SK-N-SH (cell line): ENCODE data around the gene SOCS2. TPM values are rescaled to one million over a fixed set of nuclear protein-coding genes. Genes with fewer than 3 reads are reported as not detected.

Experiments used
- CTCF ChIA-PET: fragments of 300-600, 350-600 bp; formaldehyde crosslinking; extraction: SDS; loops from one replicate; lab custom pipeline; 2021; lab: Yijun Ruan, JAX
- POLR2A ChIA-PET: fragments of 350-600 bp; sonication (Branson Sonifier 250); formaldehyde crosslinking; extraction: SDS; loops from one replicate; lab custom pipeline; 2020; ENCODE audit warnings: antibody characterized with exemption, inconsistent platforms; lab: Yijun Ruan, JAX
- DNase-seq: peaks from one replicate; pipeline ENCODE4 v3.0.0; 2012
- H2AFZ ChIP-seq: fragments of 200-600 bp; sonication (generic); 2 replicates; pipeline ENCODE4 v1.8.1; 2016; ENCODE audit warnings: antibody characterized with exemption, mild to moderate bottlenecking, low read depth
- H3F3A ChIP-seq: fragments of 200-600 bp; sonication (generic); replicated peaks from 2 replicates; pipeline ENCODE3; 2016; ENCODE audit warnings: antibody characterized with exemption, mild to moderate bottlenecking; ENCODE audit not compliant: insufficient read depth
- H3K27ac ChIP-seq, 2 experiments: fragments of 200-500 bp in 1 of 2; fragments of 200-600 bp in 1 of 2; sonication (Bioruptor generic) in 1 of 2; sonication (generic), shearing (Covaris generic) in 1 of 2; 2 replicates each; pipeline versions ENCODE4 v1.5.1 to v1.6.1; 2014 to 2016; ENCODE audit warnings: low read depth in 2 of 2, inconsistent platforms in 1 of 2, low read length in 1 of 2, mild to moderate bottlenecking in 1 of 2, mixed read lengths in 1 of 2
- H3K27me3 ChIP-seq: fragments of 200-600 bp; sonication (generic), shearing (Covaris generic); 2 replicates; pipeline ENCODE4 v1.6.1; 2016; ENCODE audit warnings: mixed run types; ENCODE audit not compliant: insufficient read depth
- H3K36me3 ChIP-seq, 2 experiments: fragments of 200-500 bp in 1 of 2; fragments of 200-600 bp in 1 of 2; sonication (Bioruptor generic) in 1 of 2; sonication (generic) in 1 of 2; replicated peaks in 1 of 2; 2 replicates each; pipeline versions ENCODE3 to v1.5.1; 2014 to 2016; ENCODE audit warnings: low read length in 1 of 2, mild to moderate bottlenecking in 1 of 2; ENCODE audit not compliant: insufficient read depth in 2 of 2, control insufficient read depth in 1 of 2
- H3K4me1 ChIP-seq, 2 experiments: fragments of 200-500 bp in 1 of 2; fragments of 200-600 bp in 1 of 2; sonication (Bioruptor generic) in 1 of 2; sonication (generic), shearing (Covaris generic) in 1 of 2; 2 replicates each; pipeline versions ENCODE4 v1.5.1 to v1.6.1; 2014 to 2016; ENCODE audit warnings: low read depth in 1 of 2, low read length in 1 of 2, mixed run types in 1 of 2; ENCODE audit not compliant: insufficient read depth in 2 of 2, control insufficient read depth in 1 of 2
- H3K4me2 ChIP-seq: fragments of 200-600 bp; sonication (generic), shearing (Covaris generic); 2 replicates; pipeline ENCODE4 v1.6.1; 2017; ENCODE audit warnings: mixed run types
- H3K4me3 ChIP-seq, 2 experiments: fragments of 200-500 bp in 1 of 2; fragments of 200-600 bp in 1 of 2; sonication (Bioruptor generic) in 1 of 2; sonication (generic), shearing (Covaris generic) in 1 of 2; 2 replicates each; pipeline versions ENCODE4 v1.5.1 to v1.8.1; 2014 to 2016; ENCODE audit warnings: low read depth in 2 of 2, inconsistent platforms in 1 of 2, low read length in 1 of 2, mild to moderate bottlenecking in 1 of 2, mixed read lengths in 1 of 2, moderate library complexity in 1 of 2
- H3K79me2 ChIP-seq: fragments of 200-600 bp; sonication (generic); 2 replicates; pipeline ENCODE4 v1.8.1; 2017; ENCODE audit warnings: mild to moderate bottlenecking; ENCODE audit not compliant: insufficient read depth
- H3K9ac ChIP-seq: fragments of 200-600 bp; sonication (generic); 2 replicates; pipeline ENCODE4 v1.6.1; 2017; ENCODE audit warnings: mixed run types
- H3K9me2 ChIP-seq: fragments of 200-600 bp; sonication (generic); 2 replicates; pipeline ENCODE4 v1.6.1; 2017; ENCODE audit warnings: mixed run types
- H3K9me3 ChIP-seq: fragments of 200-600 bp; sonication (generic); 2 replicates; pipeline ENCODE4 v1.6.1; 2017; ENCODE audit warnings: mixed run types, mild to moderate bottlenecking, moderate library complexity
- H4K20me1 ChIP-seq: fragments of 200-600 bp; sonication (generic); 2 replicates; pipeline ENCODE4 v1.6.1; 2017; ENCODE audit warnings: mild to moderate bottlenecking, mixed run types; ENCODE audit not compliant: insufficient read depth
- CTCF ChIP-seq: fragments of 200-600 bp; sonication (generic); IDR thresholded peaks from 2 replicates; pipeline ENCODE4 v1.6.1; 2017; ENCODE audit warnings: antibody characterized with exemption, mild to moderate bottlenecking, moderate library complexity
- ELF1 ChIP-seq: IDR thresholded peaks from 2 replicates; pipeline ENCODE4 v1.4.0; 2012
- EZH2phosphoT487 ChIP-seq: fragments of 200-600 bp; sonication (generic); IDR thresholded peaks from 2 replicates; pipeline ENCODE4 v1.6.1; 2017; ENCODE audit warnings: low read depth, mixed run types, mild to moderate bottlenecking, antibody characterized with exemption, moderate library complexity, borderline replicate concordance
- FOSL2 ChIP-seq: IDR thresholded peaks from 2 replicates; pipeline ENCODE4 v1.4.0; 2012; ENCODE audit warnings: low read depth, mild to moderate bottlenecking, moderate library complexity, borderline replicate concordance
- FOXM1 ChIP-seq: IDR thresholded peaks from 2 replicates; pipeline ENCODE4 v1.4.0; 2012; ENCODE audit warnings: low read depth, mild to moderate bottlenecking
- GABPA ChIP-seq: IDR thresholded peaks from 2 replicates; pipeline ENCODE4 v1.4.0; 2012; ENCODE audit warnings: low read depth, mild to moderate bottlenecking
- MAX ChIP-seq: IDR thresholded peaks from 2 replicates; pipeline ENCODE4 v1.4.0; 2012; ENCODE audit warnings: low read depth
- MXI1 ChIP-seq: IDR thresholded peaks from 2 replicates; pipeline ENCODE4 v1.6.1; 2012; ENCODE audit warnings: mild to moderate bottlenecking, low read depth, low read length, improper control_type of control experiment
- NFIC ChIP-seq: IDR thresholded peaks from 2 replicates; pipeline ENCODE4 v1.4.0; 2012; ENCODE audit warnings: borderline replicate concordance
- PBX3 ChIP-seq: IDR thresholded peaks from 2 replicates; pipeline ENCODE4; 2012
- POLR2AphosphoS5 ChIP-seq: IDR thresholded peaks from 2 replicates; pipeline ENCODE4 v1.6.1; 2012; ENCODE audit warnings: low read depth, low read length
- RAD21 ChIP-seq: IDR thresholded peaks from 2 replicates; pipeline ENCODE4 v1.6.1; 2012; ENCODE audit warnings: mild to moderate bottlenecking, low read length
- RCOR1 ChIP-seq: fragments of 150-350 bp; IDR thresholded peaks from 2 replicates; pipeline ENCODE4 v1.6.1; 2017; ENCODE audit warnings: antibody characterized with exemption, low read length
- RFX5 ChIP-seq: IDR thresholded peaks from 2 replicates; pipeline ENCODE4 v1.6.1; 2012; ENCODE audit warnings: mild to moderate bottlenecking, improper control_type of control experiment, low read length
- TCF12 ChIP-seq: IDR thresholded peaks from 2 replicates; pipeline ENCODE4 v1.4.0; 2012
- TEAD4 ChIP-seq: IDR thresholded peaks from 2 replicates; pipeline ENCODE4 v1.4.0; 2012; ENCODE audit warnings: mild to moderate bottlenecking, borderline replicate concordance; ENCODE audit not compliant: insufficient read depth
- USF2 ChIP-seq: fragments of 150-350 bp; IDR thresholded peaks from 2 replicates; pipeline ENCODE4 v1.6.1; 2017; ENCODE audit warnings: antibody characterized with exemption, low read length, low read depth, borderline replicate concordance
- ZBTB33 ChIP-seq: IDR thresholded peaks from 2 replicates; pipeline ENCODE4 v1.4.0; 2012; ENCODE audit warnings: low read depth, borderline replicate concordance
- WGBS: methylation state at CpG from one replicate; pipeline ENCODE4 v1.1.6; 2017; ENCODE audit warnings: low lambda C conversion rate; 5-methylcytosine and 5-hydroxymethylcytosine counted together
- polyA plus RNA-seq, 3 experiments: library from polyadenylated mRNA; depleted of rRNA; stranded (reverse); fragments of >200 nt; gene quantifications; 2 replicates each; pipeline ENCODE4 v1.2.3, GENCODE V29; 2012

Gene SOCS2
- polyA plus RNA-seq, 1 of the 3 experiments (the other 2 are of a cell fraction): 24.1 TPM

- Histone ChIP-seq H3K4me1 (peaks cover 0 to 17% of the 10 kb centered on the region in 2 experiments; a peak in 2 of 4 replicates), H3K9ac (peak overlapping the region; percentile 95; the same call in 1 of the 2 replicates), H3F3A (peaks cover 21% of the 10 kb centered on the region), H4K20me1 (no peaks in the 10 kb centered on the region), H3K4me3 (no peak overlapping the region), H3K4me2 (peak overlapping the region; percentile 40; the same call in 1 of the 2 replicates), H3K9me2 (no peaks in the 10 kb centered on the region), H3K9me3 (no peaks in the 10 kb centered on the region), H3K36me3 (no peaks in the 10 kb centered on the region), H3K27ac (peak overlapping the region in 1 of 2 experiments; percentile 95; a peak in 2 of 4 replicates), H3K27me3 (no peaks in the 10 kb centered on the region), H3K79me2 (no peaks in the 10 kb centered on the region), H2AFZ (peak overlapping the region; percentile 95)
- TF ChIP-seq RAD21 (no peak), EZH2phosphoT487 (no peak), POLR2AphosphoS5 (no peak), RFX5 (no peak), NFIC (no peak), RCOR1 (no peak), MXI1 (no peak), USF2 (no peak), FOSL2 (no peak), CTCF (no peak), FOXM1 (no peak), TCF12 (no peak)
- CTCF ChIA-PET: interaction anchor here (1.2 to 1.5 kb wide), 6 partner anchors 10 to 510 kb away, joined by 3 to 4 read pairs (median 3); no protein-coding TSS in a partner anchor
- 84% methylated on average over 6 of the region's 6 CpGs for WGBS
- DNase-seq: no peak
- POLR2A ChIA-PET: no interaction called here
Observed at GRCh38 chr12:93592641-93593406, 20.3 kb downstream of the SOCS2 start.

- Histone ChIP-seq H3K27me3 (no peaks in the 10 kb centered on the region), H3K9me2 (no peaks in the 10 kb centered on the region), H3F3A (peaks cover 21% of the 10 kb centered on the region), H3K4me3 (no peak overlapping the region), H3K79me2 (no peaks in the 10 kb centered on the region), H3K36me3 (no peaks in the 10 kb centered on the region), H3K4me1 (peaks cover 0 to 17% of the 10 kb centered on the region in 2 experiments; a peak in 2 of 4 replicates), H4K20me1 (no peaks in the 10 kb centered on the region), H2AFZ (peak overlapping the region; percentile 95), H3K9me3 (no peaks in the 10 kb centered on the region), H3K9ac (peak overlapping the region; percentile 46; the same call in 1 of the 2 replicates), H3K27ac (peak overlapping the region in 1 of 2 experiments; percentile 95; a peak in 1 of 4 replicates), H3K4me2 (peak overlapping the region; percentile 53)
- DNase-seq: no peak
- CTCF ChIA-PET: interaction anchor here (1.5 kb wide), 1 partner anchor 385 kb away, joined by 4 read pairs; no protein-coding TSS in a partner anchor
- 85% methylated on average over 2 of the region's 2 CpGs for WGBS
- POLR2A ChIA-PET: no interaction called here
- TF ChIP-seq TEAD4 (no peak), FOXM1 (no peak), CTCF (no peak), MAX (no peak), MXI1 (no peak), GABPA (no peak), RAD21 (no peak), ZBTB33 (no peak), ELF1 (no peak), NFIC (no peak), PBX3 (no peak)
Observed at GRCh38 chr12:93593843-93594242, 21.4 kb downstream of the SOCS2 start.
